Amniotic stem cell (primary cell): ENCODE measurements around the gene CLPSL2.

Source experiments
- DNase-seq: peaks from one replicate; lab custom pipeline; 2025; lab: John Stamatoyannopoulos, UW

CLPSL2 gene

GRCh38 chr6:35787266-35788218, 11.1 kb downstream of the CLPSL2 start:
- DNase-seq: no peak

GRCh38 chr6:35788423-35788982, 12.1 kb downstream of the CLPSL2 start:
- no peak for DNase-seq

- no peak for DNase-seq
Observed at GRCh38 chr6:35790683-35791082, 14.3 kb downstream of the CLPSL2 start.

- DNase-seq: no peak
Observed at GRCh38 chr6:35794536-35795452, 18.4 kb downstream of the CLPSL2 start.

- no peak for DNase-seq
Observed at GRCh38 chr6:35795453-35796071, 19.2 kb downstream of the CLPSL2 start.

- DNase-seq: no peak
Observed at GRCh38 chr6:35796236-35796635, 19.8 kb downstream of the CLPSL2 start.

GRCh38 chr6:35797837-35798526, 21.6 kb downstream of the CLPSL2 start:
- no peak for DNase-seq

GRCh38 chr6:35798706-35799105, 22.3 kb downstream of the CLPSL2 start:
- no peak for DNase-seq

GRCh38 chr6:35801148-35801547, 24.8 kb downstream of the CLPSL2 start:
- DNase-seq: no peak

GRCh38 chr6:35804996-35805736, 28.8 kb downstream of the CLPSL2 start, which contains the start of gene LHFPL5:
Gene LHFPL5 (plus strand): TSS chr6:35805352. CDS start chr6:35805671, 319 bp downstream.
- no peak for DNase-seq

GRCh38 chr6:35808688-35809087, 32.3 kb downstream of the CLPSL2 start:
- DNase-seq: no peak

GRCh38 chr6:35809809-35810208, 33.4 kb downstream of the CLPSL2 start:
- no peak for DNase-seq

GRCh38 chr6:35810971-35811698, 34.7 kb downstream of the CLPSL2 start:
- DNase-seq: no peak

GRCh38 chr6:35811699-35811995, 35.2 kb downstream of the CLPSL2 start:
- no peak for DNase-seq

GRCh38 chr6:35817515-35817914, 41.1 kb downstream of the CLPSL2 start:
- DNase-seq: no peak

- no peak for DNase-seq
Observed at GRCh38 chr6:35823601-35824000, 47.2 kb downstream of the CLPSL2 start.

GRCh38 chr6:35824552-35825192, 48.3 kb downstream of the CLPSL2 start:
- DNase-seq: no peak
